DMS53 treated with DMSO at 0.1 percent for 48 hours (cell line): ENCODE data around the gene SOX8.
"Not testable (repeated sequence)": the region's sequence is repeated elsewhere in the genome, so short reads cannot be mapped to it uniquely, and the experiment has no call there.

Experiments
- DNase-seq: peaks from one replicate; lab custom pipeline; 2025; ENCODE audit not compliant: unreplicated experiment; lab: John Stamatoyannopoulos, UW

The SOX8 gene

GRCh38 chr16:1021553-1022160, 40.1 kb downstream of the SOX8 start:
- DNase-seq: no peak

- no peak for DNase-seq
Measured at GRCh38 chr16:1022466-1022865, 40.9 kb downstream of the SOX8 start.

DNA sequence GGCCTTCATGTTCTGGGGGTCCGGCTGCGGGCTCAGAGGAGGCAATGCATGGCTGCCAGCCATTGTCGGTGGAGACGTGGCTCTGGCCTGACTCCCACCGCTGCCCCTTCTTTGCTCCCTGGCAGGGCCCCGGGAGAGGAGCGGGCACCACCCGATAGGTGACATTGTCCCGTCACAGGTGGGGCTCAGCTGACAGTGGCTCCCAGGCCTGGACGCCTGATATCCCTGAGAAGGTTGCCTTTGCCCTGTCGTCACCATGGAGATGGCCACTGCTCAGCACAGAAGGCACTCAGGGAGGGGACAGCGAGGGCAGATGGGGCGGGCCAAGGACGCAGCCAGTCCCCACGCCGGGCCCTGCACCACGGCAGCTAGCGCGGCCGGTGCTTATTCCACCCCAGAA, 42.6 kb downstream of the SOX8 start:
- no peak for DNase-seq

DNA sequence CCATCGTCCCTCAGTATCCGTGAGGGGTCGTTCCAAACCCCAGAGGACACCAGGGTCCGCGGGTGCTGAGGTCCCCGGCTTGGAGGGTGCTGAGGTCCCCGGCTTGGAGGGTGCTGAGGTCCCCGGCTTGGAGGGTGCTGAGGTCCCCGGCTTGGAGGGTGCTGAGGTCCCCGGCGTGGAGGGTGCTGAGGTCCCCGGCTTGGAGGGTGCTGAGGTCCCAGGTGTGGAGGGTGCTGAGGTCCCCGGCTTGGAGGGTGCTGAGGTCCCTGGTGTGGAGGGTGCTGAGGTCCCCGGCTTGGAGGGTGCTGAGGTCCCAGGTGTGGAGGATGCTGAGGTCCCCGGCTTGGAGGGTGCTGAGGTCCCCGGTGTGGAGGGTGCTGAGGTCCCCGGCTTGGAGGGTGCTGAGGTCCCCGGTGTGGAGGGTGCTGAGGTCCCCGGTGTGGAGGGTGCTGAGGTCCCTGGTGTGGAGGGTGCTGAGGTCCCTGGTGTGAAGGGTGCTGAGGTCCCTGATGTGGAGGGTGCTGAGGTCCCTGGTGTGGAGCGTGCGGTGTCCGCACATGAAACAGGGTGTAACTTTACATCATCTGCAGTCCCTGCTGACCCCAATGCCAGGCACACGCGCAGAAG, 43.7 kb downstream of the SOX8 start:
- not testable (repeated sequence) for DNase-seq

DNA sequence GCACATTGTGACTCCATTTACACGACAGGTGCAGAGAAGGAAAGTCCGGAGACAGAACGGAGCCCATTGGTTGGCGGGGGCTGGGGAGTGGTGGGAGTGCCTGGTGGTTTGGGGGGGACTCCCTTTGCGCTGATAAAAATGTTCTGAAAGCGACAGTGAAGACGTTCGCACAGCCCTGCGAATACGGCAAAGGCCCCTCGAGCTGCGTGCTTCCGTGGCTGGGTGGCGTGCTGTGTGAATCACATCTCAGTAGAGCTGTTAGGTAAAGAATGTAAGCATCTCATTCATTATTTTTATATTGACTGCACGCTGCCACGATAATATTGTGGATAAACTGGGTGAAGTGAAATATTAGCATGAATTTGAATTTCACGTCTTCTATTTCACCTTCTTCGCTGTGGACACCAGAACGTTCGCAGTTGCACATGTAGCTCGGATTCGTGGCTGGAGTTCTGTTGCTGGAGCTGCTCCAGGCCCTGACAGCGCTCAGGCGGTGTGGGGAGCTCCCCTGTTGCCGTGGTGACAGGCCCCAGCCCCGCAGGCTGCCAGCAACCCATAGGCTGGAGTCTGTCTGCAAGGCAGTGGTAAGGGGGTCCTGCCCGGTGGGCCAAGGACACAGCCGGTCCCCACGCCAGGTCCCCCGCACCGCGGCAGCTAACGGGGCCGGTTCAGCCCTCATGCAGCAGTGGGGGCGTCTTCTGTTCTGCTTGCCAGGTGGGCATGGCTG, 44.6 kb downstream of the SOX8 start:
- DNase-seq: no peak

- no peak for DNase-seq
Measured at GRCh38 chr16:1026784-1027500, 45.4 kb downstream of the SOX8 start.

DNA sequence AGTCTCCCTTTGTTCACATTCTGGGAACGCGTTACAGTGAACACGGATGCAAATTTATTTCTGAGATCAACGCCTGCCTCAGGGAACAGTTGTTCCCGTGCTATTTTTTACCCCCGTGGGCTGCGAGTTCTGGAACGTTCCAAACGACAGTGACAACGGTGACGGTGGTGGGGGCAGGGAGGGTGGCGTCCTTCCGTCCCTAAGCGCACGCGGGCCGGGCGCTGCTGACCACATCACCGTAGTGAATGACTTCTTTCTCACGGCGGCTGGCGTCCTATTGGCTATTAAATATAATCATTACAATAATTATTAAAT, 45.9 kb downstream of the SOX8 start:
- DNase-seq: no peak

DNA sequence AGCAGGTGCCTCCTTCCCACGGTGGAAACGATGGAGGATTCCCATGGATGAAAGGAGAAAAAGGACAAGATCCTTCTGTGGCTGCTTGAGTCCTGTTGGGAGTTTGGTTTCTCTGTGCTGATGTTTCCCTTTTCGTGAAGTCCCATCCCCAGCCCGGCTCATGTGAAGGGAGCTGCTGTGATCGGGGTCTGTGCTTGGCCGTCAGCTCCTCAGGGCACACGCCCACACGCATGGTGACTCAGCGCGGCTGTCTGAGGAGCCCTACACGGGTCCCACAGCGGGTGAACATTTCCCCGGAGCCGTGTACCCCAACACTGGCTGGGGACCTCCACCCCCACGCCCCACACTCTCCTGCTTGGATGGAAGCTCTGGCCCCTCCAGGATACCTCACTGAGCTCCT, 46.5 kb downstream of the SOX8 start:
- no peak for DNase-seq

DNA sequence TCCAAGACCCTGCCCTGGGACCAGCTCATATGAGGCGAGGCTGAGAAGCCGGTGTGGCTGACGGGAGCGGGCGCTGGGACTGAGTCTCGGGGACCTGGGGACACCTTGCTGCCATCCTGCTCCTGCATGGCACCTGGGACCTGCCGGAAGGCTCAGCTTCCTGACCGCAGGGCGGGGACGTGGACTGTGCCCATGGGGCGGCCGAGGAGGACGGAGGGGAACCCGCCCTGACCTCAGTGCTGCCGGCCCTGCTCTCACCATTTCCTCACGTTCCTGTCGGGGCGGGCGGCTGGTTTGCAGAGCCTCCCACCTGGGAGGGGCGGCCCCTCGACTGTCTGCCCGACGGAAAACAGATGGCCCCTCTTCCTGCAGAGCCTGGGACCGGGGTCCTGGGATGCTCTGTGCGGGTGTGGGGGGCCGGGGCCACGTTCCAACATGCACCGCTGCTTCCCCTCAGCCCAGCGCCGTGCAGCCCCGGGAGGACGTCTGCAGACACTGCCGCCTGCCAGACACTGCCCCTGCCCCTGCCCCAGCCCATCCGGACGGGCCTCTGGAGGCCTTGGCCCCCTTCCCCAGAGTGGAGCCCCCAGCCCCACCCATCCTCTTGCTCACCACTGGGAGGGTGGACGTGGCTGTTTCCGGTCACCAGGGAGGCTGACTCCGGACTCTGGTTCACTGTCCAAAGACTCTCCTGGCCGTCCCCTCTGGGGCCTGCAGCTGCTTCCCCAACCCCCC, 47.1 kb downstream of the SOX8 start:
- no peak for DNase-seq

GRCh38 chr16:1029259-1029545, 47.6 kb downstream of the SOX8 start:
- DNase-seq: no peak

- no peak for DNase-seq
Measured at GRCh38 chr16:1030473-1030901, 48.9 kb downstream of the SOX8 start.

- no peak for DNase-seq
Measured at GRCh38 chr16:1031666-1032065, 50.1 kb downstream of the SOX8 start.

- no peak for DNase-seq
Measured at GRCh38 chr16:1032607-1033006, 51.0 kb downstream of the SOX8 start.

GRCh38 chr16:1033128-1033679, 51.6 kb downstream of the SOX8 start:
- DNase-seq: no peak

DNA sequence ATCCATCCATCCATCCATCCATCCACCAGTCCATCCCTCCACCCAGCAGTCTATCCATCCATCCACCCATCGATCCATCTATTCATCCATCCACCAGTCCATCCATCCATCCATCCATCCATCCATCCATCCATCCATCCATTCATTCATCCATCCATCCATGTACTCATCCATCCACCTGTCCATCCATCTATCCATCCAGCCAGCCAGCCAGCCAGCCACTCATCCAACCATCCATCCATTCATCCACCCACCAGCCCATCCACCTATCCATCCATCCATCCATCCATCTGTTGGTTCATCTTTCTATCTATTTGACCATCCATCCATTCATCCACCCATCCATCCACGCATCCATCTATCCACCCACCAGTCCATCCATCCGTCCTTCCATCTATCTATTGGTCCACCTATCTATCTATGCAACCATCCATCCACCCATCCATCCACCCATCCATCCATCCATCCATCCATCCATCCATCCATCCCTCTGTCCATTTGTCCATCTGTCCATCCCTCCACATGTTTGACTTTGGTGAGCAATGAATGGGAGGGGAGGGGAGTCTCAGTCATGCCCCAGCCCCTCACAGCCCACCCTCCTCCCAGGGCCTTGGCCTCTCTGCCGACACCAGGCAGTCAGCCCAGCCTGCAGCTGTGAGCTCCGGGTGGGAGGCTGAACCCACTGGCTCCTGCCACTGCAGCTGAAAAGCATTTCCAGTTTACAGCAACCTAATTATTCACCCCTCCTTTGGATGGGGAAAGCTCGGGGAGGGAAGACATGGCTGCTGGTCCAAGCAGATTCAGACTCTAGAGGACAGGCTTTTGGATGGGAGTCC, 52.9 kb downstream of the SOX8 start:
- no peak for DNase-seq

DNA sequence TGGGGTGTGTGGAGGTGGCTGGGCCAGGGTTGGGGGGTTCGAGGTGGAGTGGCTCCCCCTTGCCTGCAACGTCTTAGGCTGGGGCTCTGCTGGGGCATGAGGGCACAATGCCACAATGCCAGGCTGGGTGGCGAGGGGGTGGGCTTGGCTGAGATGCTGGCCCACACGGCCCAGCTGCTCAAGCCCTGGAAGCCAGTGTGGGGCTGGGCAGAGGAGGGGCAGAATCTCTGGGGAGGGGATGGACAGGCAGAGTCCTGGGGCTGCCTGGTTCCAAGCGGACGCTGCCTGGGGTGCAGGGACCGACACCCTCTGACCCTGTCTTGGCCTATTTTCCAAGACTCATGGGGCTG, 53.5 kb downstream of the SOX8 start:
- no peak for DNase-seq

- no peak for DNase-seq
Measured at GRCh38 chr16:1036166-1036565, 54.6 kb downstream of the SOX8 start.
